HEK293 (cell line): ENCODE measurements around the gene CMIP.
A peak's percentile ranks its signal among the peaks of the same experiment; 100 is the strongest.

Experiments
- GLIS2 ChIP-seq: fragments of 450-650 bp; formaldehyde crosslinking; IDR thresholded peaks from 2 replicates; pipeline ENCODE4 v1.5.1; 2016; ENCODE audit warnings: missing biosample characterization, missing genetic modification characterization
- SETDB1 ChIP-seq: IDR thresholded peaks from one replicate; pipeline ENCODE4 v1.6.1; 2017; ENCODE audit warnings: mild to moderate bottlenecking, low read length, moderate library complexity, mixed read lengths; ENCODE audit not compliant: insufficient read length
- ZBTB20 ChIP-seq: fragments of 450-650 bp; formaldehyde crosslinking; IDR thresholded peaks from 2 replicates; pipeline ENCODE4 v1.5.1; 2016; ENCODE audit warnings: missing biosample characterization, missing genetic modification characterization
- ZFP3 ChIP-seq: fragments of 450-650 bp; formaldehyde crosslinking; IDR thresholded peaks from 2 replicates; pipeline ENCODE4 v1.5.1; 2016; ENCODE audit warnings: low read depth, missing biosample characterization, missing genetic modification characterization
- ZNF121 ChIP-seq: fragments of 450-650 bp; formaldehyde crosslinking; IDR thresholded peaks from 2 replicates; pipeline ENCODE4 v1.5.1; 2016; ENCODE audit warnings: missing biosample characterization, missing genetic modification characterization
- ZNF138 ChIP-seq: fragments of 450-650 bp; formaldehyde crosslinking; IDR thresholded peaks from 2 replicates; pipeline ENCODE4 v1.5.1; 2016; ENCODE audit warnings: missing biosample characterization, missing genetic modification characterization, borderline replicate concordance
- ZNF169 ChIP-seq: fragments of 450-650 bp; formaldehyde crosslinking; IDR thresholded peaks from 2 replicates; pipeline ENCODE4 v1.5.1; 2016; ENCODE audit warnings: missing biosample characterization, missing genetic modification characterization
- ZNF174 ChIP-seq: fragments of 450-650 bp; formaldehyde crosslinking; IDR thresholded peaks from 2 replicates; pipeline ENCODE4 v1.5.0; 2017; ENCODE audit warnings: missing biosample characterization, mild to moderate bottlenecking, missing genetic modification characterization
- ZNF221 ChIP-seq: fragments of 450-650 bp; formaldehyde crosslinking; IDR thresholded peaks from 2 replicates; pipeline ENCODE4 v1.5.1; 2017; ENCODE audit warnings: missing biosample characterization, missing genetic modification characterization, borderline replicate concordance
- ZNF239 ChIP-seq: fragments of 450-650 bp; formaldehyde crosslinking; IDR thresholded peaks from 2 replicates; pipeline ENCODE4 v1.5.1; 2016; ENCODE audit warnings: missing biosample characterization, missing genetic modification characterization
- ZNF274 ChIP-seq, 2 experiments: fragments of 200-500 bp in 1 of 2; fragments of 450-650 bp in 1 of 2; sonication (Bioruptor generic) in 1 of 2; formaldehyde crosslinking in 1 of 2; IDR thresholded peaks; 2 replicates each; pipeline versions ENCODE4 v1.5.1 to v1.6.1; 2014 to 2016; ENCODE audit warnings: borderline replicate concordance in 1 of 2, inconsistent platforms in 1 of 2, low read length in 1 of 2, missing biosample characterization in 1 of 2, missing genetic modification characterization in 1 of 2
- ZNF548 ChIP-seq: fragments of 450-650 bp; formaldehyde crosslinking; IDR thresholded peaks from 2 replicates; pipeline ENCODE4 v1.5.1; 2016; ENCODE audit warnings: missing biosample characterization, missing genetic modification characterization
- ZNF664 ChIP-seq: fragments of 450-650 bp; formaldehyde crosslinking; IDR thresholded peaks from 2 replicates; pipeline ENCODE4 v1.5.1; 2016; ENCODE audit warnings: missing biosample characterization, missing genetic modification characterization
- ZNF701 ChIP-seq: fragments of 450-650 bp; formaldehyde crosslinking; IDR thresholded peaks from 2 replicates; pipeline ENCODE4 v1.5.1; 2016; ENCODE audit warnings: missing biosample characterization, missing genetic modification characterization
- ZSCAN30 ChIP-seq: fragments of 450-650 bp; IDR thresholded peaks from 2 replicates; pipeline ENCODE4 v1.5.1; 2018; ENCODE audit warnings: missing biosample characterization, mild to moderate bottlenecking, missing genetic modification characterization, moderate library complexity
- TF ChIP-seq, protein P1 (sequence below): fragments of 450-650 bp; formaldehyde crosslinking; IDR thresholded peaks from 2 replicates; pipeline ENCODE4 v1.5.1; 2016; ENCODE audit warnings: missing biosample characterization, missing genetic modification characterization, low read depth
- TF ChIP-seq, protein P2 (sequence below): fragments of 450-650 bp; formaldehyde crosslinking; IDR thresholded peaks from 2 replicates; pipeline ENCODE4 v1.5.1; 2016; ENCODE audit warnings: missing biosample characterization, missing genetic modification characterization
- TF ChIP-seq, protein P3 (sequence below): fragments of 450-650 bp; formaldehyde crosslinking; IDR thresholded peaks from 2 replicates; pipeline ENCODE4; 2016; ENCODE audit warnings: missing biosample characterization, missing genetic modification characterization
- TF ChIP-seq, protein P4 (sequence below): fragments of 450-650 bp; formaldehyde crosslinking; IDR thresholded peaks from 2 replicates; pipeline ENCODE4 v1.5.1; 2016; ENCODE audit warnings: missing biosample characterization, missing genetic modification characterization, low read depth
- TF ChIP-seq, protein P5 (sequence below): fragments of 450-650 bp; formaldehyde crosslinking; IDR thresholded peaks from 2 replicates; pipeline ENCODE4 v1.5.1; 2016; ENCODE audit warnings: missing biosample characterization, missing genetic modification characterization, borderline replicate concordance
- TF ChIP-seq, protein P6 (sequence below): fragments of 450-650 bp; formaldehyde crosslinking; IDR thresholded peaks from 2 replicates; pipeline ENCODE4 v1.5.1; 2016; ENCODE audit warnings: missing biosample characterization, missing genetic modification characterization
- TF ChIP-seq, protein P7 (sequence below): fragments of 450-650 bp; IDR thresholded peaks from 2 replicates; pipeline ENCODE4 v1.5.1; 2018; ENCODE audit warnings: missing biosample characterization, mild to moderate bottlenecking, missing genetic modification characterization
- TF ChIP-seq, protein P8 (sequence below): fragments of 450-650 bp; formaldehyde crosslinking; IDR thresholded peaks from 2 replicates; pipeline ENCODE4 v1.5.1; 2016; ENCODE audit warnings: missing biosample characterization, missing genetic modification characterization

CMIP gene

DNA sequence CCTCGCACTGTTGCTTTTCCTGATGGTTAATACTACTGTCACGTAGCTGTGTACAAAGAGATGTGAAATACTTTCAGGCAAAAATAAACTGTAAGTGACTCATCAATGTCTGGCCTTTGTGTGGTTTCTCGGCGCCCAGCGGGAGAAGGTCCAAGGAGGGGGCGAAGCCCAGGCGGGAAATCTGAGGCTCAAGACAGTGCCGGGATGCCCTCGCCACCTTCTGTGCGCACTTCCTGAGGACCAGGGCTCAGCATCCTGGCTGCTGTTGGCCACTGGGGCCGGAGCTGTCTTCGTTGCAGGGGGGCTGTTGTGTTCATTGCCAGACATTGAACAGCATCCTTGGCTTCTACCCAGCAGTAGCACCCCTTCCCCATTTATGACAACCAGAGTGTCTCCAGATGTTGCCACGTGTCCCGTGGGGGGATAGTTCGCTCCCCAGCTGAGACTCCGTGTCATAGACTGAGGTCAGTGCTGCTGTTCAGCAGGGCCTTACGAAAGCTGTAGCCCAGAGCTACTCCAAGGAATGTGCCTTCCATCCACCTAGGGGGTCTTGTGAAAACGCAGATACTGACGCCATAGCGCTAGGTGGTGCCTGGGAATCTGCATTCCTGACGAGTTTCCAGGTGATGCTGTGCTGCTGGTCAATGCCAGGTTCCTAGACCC, 267.2 kb downstream of the CMIP start (continued):
- TF ChIP-seq ZNF274 (IDR thresholded peaks at IDR 0.05; ENCODE audit: low read length) (no peak), ZNF274 (tag by site-specific recombination; IDR thresholded peaks at IDR 0.05; ENCODE audit: borderline replicate concordance) (no peak), ZNF239 (no peak), ZNF121 (tag by site-specific recombination) (no peak), ZFP3 (tag by site-specific recombination) (no peak), ZNF548 (tag by site-specific recombination) (no peak), ZNF138 (tag by site-specific recombination) (no peak), ZNF221 (no peak), ZBTB20 (tag by site-specific recombination) (peak; percentile 27), ZNF169 (tag by site-specific recombination) (no peak), ZSCAN30 (tag by site-specific recombination) (no peak), ZNF174 (tag by site-specific recombination) (no peak), ZNF701 (no peak), ZNF664 (tag by site-specific recombination) (no peak), GLIS2 (peak; percentile 50), SETDB1 (no peak)
- TF ChIP-seq, protein P1, sequence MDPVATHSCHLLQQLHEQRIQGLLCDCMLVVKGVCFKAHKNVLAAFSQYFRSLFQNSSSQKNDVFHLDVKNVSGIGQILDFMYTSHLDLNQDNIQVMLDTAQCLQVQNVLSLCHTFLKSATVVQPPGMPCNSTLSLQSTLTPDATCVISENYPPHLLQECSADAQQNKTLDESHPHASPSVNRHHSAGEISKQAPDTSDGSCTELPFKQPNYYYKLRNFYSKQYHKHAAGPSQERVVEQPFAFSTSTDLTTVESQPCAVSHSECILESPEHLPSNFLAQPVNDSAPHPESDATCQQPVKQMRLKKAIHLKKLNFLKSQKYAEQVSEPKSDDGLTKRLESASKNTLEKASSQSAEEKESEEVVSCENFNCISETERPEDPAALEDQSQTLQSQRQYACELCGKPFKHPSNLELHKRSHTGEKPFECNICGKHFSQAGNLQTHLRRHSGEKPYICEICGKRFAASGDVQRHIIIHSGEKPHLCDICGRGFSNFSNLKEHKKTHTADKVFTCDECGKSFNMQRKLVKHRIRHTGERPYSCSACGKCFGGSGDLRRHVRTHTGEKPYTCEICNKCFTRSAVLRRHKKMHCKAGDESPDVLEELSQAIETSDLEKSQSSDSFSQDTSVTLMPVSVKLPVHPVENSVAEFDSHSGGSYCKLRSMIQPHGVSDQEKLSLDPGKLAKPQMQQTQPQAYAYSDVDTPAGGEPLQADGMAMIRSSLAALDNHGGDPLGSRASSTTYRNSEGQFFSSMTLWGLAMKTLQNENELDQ (tag by site-specific recombination): no peak
- TF ChIP-seq, protein P2, sequence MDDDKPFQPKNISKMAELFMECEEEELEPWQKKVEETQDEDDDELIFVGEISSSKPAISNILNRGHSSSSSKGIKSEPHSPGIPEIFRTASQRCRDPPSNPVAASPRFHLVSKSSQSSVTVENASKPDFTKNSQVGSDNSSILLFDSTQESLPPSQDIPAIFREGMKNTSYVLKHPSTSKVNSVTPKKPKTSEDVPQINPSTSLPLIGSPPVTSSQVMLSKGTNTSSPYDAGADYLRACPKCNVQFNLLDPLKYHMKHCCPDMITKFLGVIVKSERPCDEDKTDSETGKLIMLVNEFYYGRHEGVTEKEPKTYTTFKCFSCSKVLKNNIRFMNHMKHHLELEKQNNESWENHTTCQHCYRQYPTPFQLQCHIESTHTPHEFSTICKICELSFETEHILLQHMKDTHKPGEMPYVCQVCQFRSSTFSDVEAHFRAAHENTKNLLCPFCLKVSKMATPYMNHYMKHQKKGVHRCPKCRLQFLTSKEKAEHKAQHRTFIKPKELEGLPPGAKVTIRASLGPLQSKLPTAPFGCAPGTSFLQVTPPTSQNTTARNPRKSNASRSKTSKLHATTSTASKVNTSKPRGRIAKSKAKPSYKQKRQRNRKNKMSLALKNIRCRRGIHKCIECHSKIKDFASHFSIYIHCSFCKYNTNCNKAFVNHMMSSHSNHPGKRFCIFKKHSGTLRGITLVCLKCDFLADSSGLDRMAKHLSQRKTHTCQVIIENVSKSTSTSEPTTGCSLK: no peak
- TF ChIP-seq, protein P3, sequence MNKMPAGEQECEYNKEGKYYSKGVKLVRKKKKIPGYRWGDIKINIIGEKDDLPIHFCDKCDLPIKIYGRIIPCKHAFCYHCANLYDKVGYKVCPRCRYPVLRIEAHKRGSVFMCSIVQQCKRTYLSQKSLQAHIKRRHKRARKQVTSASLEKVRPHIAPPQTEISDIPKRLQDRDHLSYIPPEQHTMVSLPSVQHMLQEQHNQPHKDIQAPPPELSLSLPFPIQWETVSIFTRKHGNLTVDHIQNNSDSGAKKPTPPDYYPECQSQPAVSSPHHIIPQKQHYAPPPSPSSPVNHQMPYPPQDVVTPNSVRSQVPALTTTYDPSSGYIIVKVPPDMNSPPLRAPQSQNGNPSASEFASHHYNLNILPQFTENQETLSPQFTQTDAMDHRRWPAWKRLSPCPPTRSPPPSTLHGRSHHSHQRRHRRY (tag by site-specific recombination): no peak
- TF ChIP-seq, protein P4, sequence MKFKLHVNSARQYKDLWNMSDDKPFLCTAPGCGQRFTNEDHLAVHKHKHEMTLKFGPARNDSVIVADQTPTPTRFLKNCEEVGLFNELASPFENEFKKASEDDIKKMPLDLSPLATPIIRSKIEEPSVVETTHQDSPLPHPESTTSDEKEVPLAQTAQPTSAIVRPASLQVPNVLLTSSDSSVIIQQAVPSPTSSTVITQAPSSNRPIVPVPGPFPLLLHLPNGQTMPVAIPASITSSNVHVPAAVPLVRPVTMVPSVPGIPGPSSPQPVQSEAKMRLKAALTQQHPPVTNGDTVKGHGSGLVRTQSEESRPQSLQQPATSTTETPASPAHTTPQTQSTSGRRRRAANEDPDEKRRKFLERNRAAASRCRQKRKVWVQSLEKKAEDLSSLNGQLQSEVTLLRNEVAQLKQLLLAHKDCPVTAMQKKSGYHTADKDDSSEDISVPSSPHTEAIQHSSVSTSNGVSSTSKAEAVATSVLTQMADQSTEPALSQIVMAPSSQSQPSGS (tag by site-specific recombination): no peak
- TF ChIP-seq, protein P5, sequence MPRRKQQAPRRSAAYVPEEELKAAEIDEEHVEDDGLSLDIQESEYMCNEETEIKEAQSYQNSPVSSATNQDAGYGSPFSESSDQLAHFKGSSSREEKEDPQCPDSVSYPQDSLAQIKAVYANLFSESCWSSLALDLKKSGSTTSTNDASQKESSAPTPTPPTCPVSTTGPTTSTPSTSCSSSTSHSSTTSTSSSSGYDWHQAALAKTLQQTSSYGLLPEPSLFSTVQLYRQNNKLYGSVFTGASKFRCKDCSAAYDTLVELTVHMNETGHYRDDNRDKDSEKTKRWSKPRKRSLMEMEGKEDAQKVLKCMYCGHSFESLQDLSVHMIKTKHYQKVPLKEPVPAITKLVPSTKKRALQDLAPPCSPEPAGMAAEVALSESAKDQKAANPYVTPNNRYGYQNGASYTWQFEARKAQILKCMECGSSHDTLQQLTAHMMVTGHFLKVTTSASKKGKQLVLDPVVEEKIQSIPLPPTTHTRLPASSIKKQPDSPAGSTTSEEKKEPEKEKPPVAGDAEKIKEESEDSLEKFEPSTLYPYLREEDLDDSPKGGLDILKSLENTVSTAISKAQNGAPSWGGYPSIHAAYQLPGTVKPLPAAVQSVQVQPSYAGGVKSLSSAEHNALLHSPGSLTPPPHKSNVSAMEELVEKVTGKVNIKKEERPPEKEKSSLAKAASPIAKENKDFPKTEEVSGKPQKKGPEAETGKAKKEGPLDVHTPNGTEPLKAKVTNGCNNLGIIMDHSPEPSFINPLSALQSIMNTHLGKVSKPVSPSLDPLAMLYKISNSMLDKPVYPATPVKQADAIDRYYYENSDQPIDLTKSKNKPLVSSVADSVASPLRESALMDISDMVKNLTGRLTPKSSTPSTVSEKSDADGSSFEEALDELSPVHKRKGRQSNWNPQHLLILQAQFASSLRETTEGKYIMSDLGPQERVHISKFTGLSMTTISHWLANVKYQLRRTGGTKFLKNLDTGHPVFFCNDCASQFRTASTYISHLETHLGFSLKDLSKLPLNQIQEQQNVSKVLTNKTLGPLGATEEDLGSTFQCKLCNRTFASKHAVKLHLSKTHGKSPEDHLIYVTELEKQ (tag by site-specific recombination): no peak
- TF ChIP-seq, protein P6, sequence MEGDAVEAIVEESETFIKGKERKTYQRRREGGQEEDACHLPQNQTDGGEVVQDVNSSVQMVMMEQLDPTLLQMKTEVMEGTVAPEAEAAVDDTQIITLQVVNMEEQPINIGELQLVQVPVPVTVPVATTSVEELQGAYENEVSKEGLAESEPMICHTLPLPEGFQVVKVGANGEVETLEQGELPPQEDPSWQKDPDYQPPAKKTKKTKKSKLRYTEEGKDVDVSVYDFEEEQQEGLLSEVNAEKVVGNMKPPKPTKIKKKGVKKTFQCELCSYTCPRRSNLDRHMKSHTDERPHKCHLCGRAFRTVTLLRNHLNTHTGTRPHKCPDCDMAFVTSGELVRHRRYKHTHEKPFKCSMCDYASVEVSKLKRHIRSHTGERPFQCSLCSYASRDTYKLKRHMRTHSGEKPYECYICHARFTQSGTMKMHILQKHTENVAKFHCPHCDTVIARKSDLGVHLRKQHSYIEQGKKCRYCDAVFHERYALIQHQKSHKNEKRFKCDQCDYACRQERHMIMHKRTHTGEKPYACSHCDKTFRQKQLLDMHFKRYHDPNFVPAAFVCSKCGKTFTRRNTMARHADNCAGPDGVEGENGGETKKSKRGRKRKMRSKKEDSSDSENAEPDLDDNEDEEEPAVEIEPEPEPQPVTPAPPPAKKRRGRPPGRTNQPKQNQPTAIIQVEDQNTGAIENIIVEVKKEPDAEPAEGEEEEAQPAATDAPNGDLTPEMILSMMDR (tag by site-specific recombination): no peak
- TF ChIP-seq, protein P7, sequence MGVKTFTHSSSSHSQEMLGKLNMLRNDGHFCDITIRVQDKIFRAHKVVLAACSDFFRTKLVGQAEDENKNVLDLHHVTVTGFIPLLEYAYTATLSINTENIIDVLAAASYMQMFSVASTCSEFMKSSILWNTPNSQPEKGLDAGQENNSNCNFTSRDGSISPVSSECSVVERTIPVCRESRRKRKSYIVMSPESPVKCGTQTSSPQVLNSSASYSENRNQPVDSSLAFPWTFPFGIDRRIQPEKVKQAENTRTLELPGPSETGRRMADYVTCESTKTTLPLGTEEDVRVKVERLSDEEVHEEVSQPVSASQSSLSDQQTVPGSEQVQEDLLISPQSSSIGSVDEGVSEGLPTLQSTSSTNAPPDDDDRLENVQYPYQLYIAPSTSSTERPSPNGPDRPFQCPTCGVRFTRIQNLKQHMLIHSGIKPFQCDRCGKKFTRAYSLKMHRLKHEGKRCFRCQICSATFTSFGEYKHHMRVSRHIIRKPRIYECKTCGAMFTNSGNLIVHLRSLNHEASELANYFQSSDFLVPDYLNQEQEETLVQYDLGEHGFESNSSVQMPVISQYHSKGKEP: no peak
- TF ChIP-seq, protein P8, sequence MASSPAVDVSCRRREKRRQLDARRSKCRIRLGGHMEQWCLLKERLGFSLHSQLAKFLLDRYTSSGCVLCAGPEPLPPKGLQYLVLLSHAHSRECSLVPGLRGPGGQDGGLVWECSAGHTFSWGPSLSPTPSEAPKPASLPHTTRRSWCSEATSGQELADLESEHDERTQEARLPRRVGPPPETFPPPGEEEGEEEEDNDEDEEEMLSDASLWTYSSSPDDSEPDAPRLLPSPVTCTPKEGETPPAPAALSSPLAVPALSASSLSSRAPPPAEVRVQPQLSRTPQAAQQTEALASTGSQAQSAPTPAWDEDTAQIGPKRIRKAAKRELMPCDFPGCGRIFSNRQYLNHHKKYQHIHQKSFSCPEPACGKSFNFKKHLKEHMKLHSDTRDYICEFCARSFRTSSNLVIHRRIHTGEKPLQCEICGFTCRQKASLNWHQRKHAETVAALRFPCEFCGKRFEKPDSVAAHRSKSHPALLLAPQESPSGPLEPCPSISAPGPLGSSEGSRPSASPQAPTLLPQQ (tag by site-specific recombination): no peak
